Esophagus muscularis mucosa (tissue), 3 donors: ENCODE results near the gene MYMK.

ENCODE experiments used
- POLR2A ChIP-seq: fragments of 450-650 bp; IDR thresholded peaks from one replicate; pipeline ENCODE4 v1.6.1; 2017; ENCODE audit warnings: antibody characterized with exemption, moderate library complexity, mild to moderate bottlenecking, low read depth
- TF ChIP-seq, protein P1 (sequence below), 3 experiments: fragments of 200-600 bp in 2 of 3; fragments of 450-650 bp in 1 of 3; sonication (generic) in 2 of 3; IDR thresholded peaks; one replicate each; pipeline ENCODE4 v1.5.1; 2017 to 2019; ENCODE audit warnings: antibody characterized with exemption in 3 of 3, mild to moderate bottlenecking in 2 of 3, moderate library complexity in 1 of 3

DNA sequence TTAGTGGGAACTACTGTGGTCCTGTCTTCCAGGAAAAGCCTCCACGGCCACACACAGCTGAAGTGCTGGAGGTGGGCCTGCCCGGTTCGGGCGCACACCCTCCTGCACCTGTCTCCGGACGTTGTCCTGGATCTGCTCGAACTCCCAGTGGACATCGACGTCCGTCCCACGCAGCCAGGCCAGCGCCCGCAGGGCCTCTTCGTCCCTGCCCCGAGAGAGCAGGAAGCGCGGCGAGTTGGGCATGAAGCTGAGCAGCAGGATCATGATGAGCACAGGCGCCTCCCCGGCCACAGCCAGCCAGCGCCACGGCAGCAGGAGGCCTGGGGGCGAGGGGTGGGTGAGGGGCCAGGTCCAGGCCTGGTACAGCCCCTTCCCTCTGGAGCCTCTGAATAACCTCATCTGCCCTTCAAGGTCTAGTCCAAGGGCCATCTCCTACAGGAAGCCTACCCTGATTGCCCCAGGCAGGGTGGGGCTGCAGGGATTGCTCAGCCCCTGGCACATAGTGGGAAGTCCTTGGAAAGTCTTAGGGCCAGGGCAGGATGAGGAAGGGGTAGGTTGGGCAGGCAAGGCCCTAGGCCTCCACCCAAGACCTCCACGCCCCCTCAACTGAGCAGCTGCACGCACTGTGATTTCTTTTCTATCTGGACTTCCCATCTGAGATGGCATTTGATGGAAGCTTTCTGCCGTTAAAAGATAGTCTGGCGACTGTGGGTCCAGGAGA, 49.3 kb downstream of the MYMK start:
- TF ChIP-seq POLR2A = no peak
- TF ChIP-seq, protein P1, sequence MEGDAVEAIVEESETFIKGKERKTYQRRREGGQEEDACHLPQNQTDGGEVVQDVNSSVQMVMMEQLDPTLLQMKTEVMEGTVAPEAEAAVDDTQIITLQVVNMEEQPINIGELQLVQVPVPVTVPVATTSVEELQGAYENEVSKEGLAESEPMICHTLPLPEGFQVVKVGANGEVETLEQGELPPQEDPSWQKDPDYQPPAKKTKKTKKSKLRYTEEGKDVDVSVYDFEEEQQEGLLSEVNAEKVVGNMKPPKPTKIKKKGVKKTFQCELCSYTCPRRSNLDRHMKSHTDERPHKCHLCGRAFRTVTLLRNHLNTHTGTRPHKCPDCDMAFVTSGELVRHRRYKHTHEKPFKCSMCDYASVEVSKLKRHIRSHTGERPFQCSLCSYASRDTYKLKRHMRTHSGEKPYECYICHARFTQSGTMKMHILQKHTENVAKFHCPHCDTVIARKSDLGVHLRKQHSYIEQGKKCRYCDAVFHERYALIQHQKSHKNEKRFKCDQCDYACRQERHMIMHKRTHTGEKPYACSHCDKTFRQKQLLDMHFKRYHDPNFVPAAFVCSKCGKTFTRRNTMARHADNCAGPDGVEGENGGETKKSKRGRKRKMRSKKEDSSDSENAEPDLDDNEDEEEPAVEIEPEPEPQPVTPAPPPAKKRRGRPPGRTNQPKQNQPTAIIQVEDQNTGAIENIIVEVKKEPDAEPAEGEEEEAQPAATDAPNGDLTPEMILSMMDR (IDR thresholded peaks at IDR 0.05) = no peak
